Adrenal gland (tissue), 5 donors: ENCODE measurements around the gene DBET.

Source experiments
- CTCF ChIP-seq, 6 experiments: fragments of 450-650 bp in 4 of 6; fragments of 200-600 bp in 2 of 6; sonication (generic) in 1 of 6; IDR thresholded peaks; 1 replicate in 5 of 6; 2 replicates in 1 of 6; pipeline versions ENCODE4 v1.5.1 to v1.8.0; 2016 to 2021; ENCODE audit warnings: antibody characterized with exemption in 6 of 6, mild to moderate bottlenecking in 2 of 6, moderate library complexity in 1 of 6
- POLR2A ChIP-seq, 2 donors: fragments of 450-650 bp; IDR thresholded peaks; one replicate each; pipeline ENCODE4 v1.6.1; 2017; ENCODE audit warnings: antibody characterized with exemption in 2 of 2, mild to moderate bottlenecking in 2 of 2, moderate library complexity in 1 of 2
- donor health status: DM: no; HTN: no; CAD: no.

GRCh38 chr4:190017357-190018200 lies 46.7 kb upstream of the DBET start:
- no peak for TF ChIP-seq CTCF (IDR thresholded peaks at IDR 0.05)
- TF ChIP-seq POLR2A (IDR thresholded peaks at IDR 0.05), result no peak
